NCI-H1092 treated with DMSO at 0.1 percent for 48 hours (cell line): Measurements from ENCODE around the gene RAB3GAP2.
"Not testable (repeated sequence)": the region's sequence is repeated elsewhere in the genome, so short reads cannot be mapped to it uniquely, and the experiment has no call there.

Experiments used
- DNase-seq: peaks from one replicate; lab custom pipeline; 2025; lab: John Stamatoyannopoulos, UW

Gene RAB3GAP2

GRCh38 chr1:220137019-220137786 lies 135.1 kb downstream of the RAB3GAP2 start:
- DNase-seq, result no peak

- no peak for DNase-seq
These were observed 136.5 kb downstream of the RAB3GAP2 start for GRCh38 chr1:220135755-220136154.

GRCh38 chr1:220129479-220130210 lies 142.6 kb downstream of the RAB3GAP2 start:
- DNase-seq, result no peak

GRCh38 chr1:220127076-220127475 lies 145.2 kb downstream of the RAB3GAP2 start:
- no peak for DNase-seq

- DNase-seq, result no peak
These were observed 147.7 kb downstream of the RAB3GAP2 start for GRCh38 chr1:220124542-220124941.

- DNase-seq, result no peak
These were observed 148.4 kb downstream of the RAB3GAP2 start for GRCh38 chr1:220123889-220124288.

- no peak for DNase-seq
These were observed 149.2 kb downstream of the RAB3GAP2 start for GRCh38 chr1:220123066-220123465.

GRCh38 chr1:220121791-220122530 lies 150.3 kb downstream of the RAB3GAP2 start:
- no peak for DNase-seq

GRCh38 chr1:220119043-220119512 lies 153.2 kb downstream of the RAB3GAP2 start:
- DNase-seq, result no peak

GRCh38 chr1:220113136-220113695 lies 159.0 kb downstream of the RAB3GAP2 start:
- DNase-seq, result no peak

- not testable (repeated sequence) for DNase-seq
These were observed 159.7 kb downstream of the RAB3GAP2 start for GRCh38 chr1:220112600-220112999.

- not testable (repeated sequence) for DNase-seq
These were observed 161.8 kb downstream of the RAB3GAP2 start for GRCh38 chr1:220110473-220110872.

GRCh38 chr1:220099826-220100225 lies 172.4 kb downstream of the RAB3GAP2 start:
- no peak for DNase-seq
